SK-N-SH (cell line): ENCODE results near the gene HAAO. TPM values are rescaled to one million over a fixed set of nuclear protein-coding genes. Genes with fewer than 3 reads are reported as not detected.

ENCODE experiments used
- CTCF ChIA-PET: fragments of 300-600, 350-600 bp; formaldehyde crosslinking; extraction: SDS; loops from one replicate; lab custom pipeline; 2021; lab: Yijun Ruan, JAX
- POLR2A ChIA-PET: fragments of 350-600 bp; sonication (Branson Sonifier 250); formaldehyde crosslinking; extraction: SDS; loops from one replicate; lab custom pipeline; 2020; ENCODE audit warnings: antibody characterized with exemption, inconsistent platforms; lab: Yijun Ruan, JAX
- DNase-seq: peaks from one replicate; pipeline ENCODE4 v3.0.0; 2012
- H2AFZ ChIP-seq: fragments of 200-600 bp; sonication (generic); 2 replicates; pipeline ENCODE4 v1.8.1; 2016; ENCODE audit warnings: antibody characterized with exemption, mild to moderate bottlenecking, low read depth
- H3F3A ChIP-seq: fragments of 200-600 bp; sonication (generic); replicated peaks from 2 replicates; pipeline ENCODE3; 2016; ENCODE audit warnings: antibody characterized with exemption, mild to moderate bottlenecking; ENCODE audit not compliant: insufficient read depth
- H3K27ac ChIP-seq, 2 experiments: fragments of 200-500 bp in 1 of 2; fragments of 200-600 bp in 1 of 2; sonication (Bioruptor generic) in 1 of 2; sonication (generic), shearing (Covaris generic) in 1 of 2; 2 replicates each; pipeline versions ENCODE4 v1.5.1 to v1.6.1; 2014 to 2016; ENCODE audit warnings: low read depth in 2 of 2, inconsistent platforms in 1 of 2, low read length in 1 of 2, mild to moderate bottlenecking in 1 of 2, mixed read lengths in 1 of 2
- H3K27me3 ChIP-seq: fragments of 200-600 bp; sonication (generic), shearing (Covaris generic); 2 replicates; pipeline ENCODE4 v1.6.1; 2016; ENCODE audit warnings: mixed run types; ENCODE audit not compliant: insufficient read depth
- H3K36me3 ChIP-seq, 2 experiments: fragments of 200-500 bp in 1 of 2; fragments of 200-600 bp in 1 of 2; sonication (Bioruptor generic) in 1 of 2; sonication (generic) in 1 of 2; replicated peaks in 1 of 2; 2 replicates each; pipeline versions ENCODE3 to v1.5.1; 2014 to 2016; ENCODE audit warnings: low read length in 1 of 2, mild to moderate bottlenecking in 1 of 2; ENCODE audit not compliant: insufficient read depth in 2 of 2, control insufficient read depth in 1 of 2
- H3K4me1 ChIP-seq, 2 experiments: fragments of 200-500 bp in 1 of 2; fragments of 200-600 bp in 1 of 2; sonication (Bioruptor generic) in 1 of 2; sonication (generic), shearing (Covaris generic) in 1 of 2; 2 replicates each; pipeline versions ENCODE4 v1.5.1 to v1.6.1; 2014 to 2016; ENCODE audit warnings: low read depth in 1 of 2, low read length in 1 of 2, mixed run types in 1 of 2; ENCODE audit not compliant: insufficient read depth in 2 of 2, control insufficient read depth in 1 of 2
- H3K4me2 ChIP-seq: fragments of 200-600 bp; sonication (generic), shearing (Covaris generic); 2 replicates; pipeline ENCODE4 v1.6.1; 2017; ENCODE audit warnings: mixed run types
- H3K4me3 ChIP-seq, 2 experiments: fragments of 200-500 bp in 1 of 2; fragments of 200-600 bp in 1 of 2; sonication (Bioruptor generic) in 1 of 2; sonication (generic), shearing (Covaris generic) in 1 of 2; 2 replicates each; pipeline versions ENCODE4 v1.5.1 to v1.8.1; 2014 to 2016; ENCODE audit warnings: low read depth in 2 of 2, inconsistent platforms in 1 of 2, low read length in 1 of 2, mild to moderate bottlenecking in 1 of 2, mixed read lengths in 1 of 2, moderate library complexity in 1 of 2
- H3K79me2 ChIP-seq: fragments of 200-600 bp; sonication (generic); 2 replicates; pipeline ENCODE4 v1.8.1; 2017; ENCODE audit warnings: mild to moderate bottlenecking; ENCODE audit not compliant: insufficient read depth
- H3K9ac ChIP-seq: fragments of 200-600 bp; sonication (generic); 2 replicates; pipeline ENCODE4 v1.6.1; 2017; ENCODE audit warnings: mixed run types
- H3K9me2 ChIP-seq: fragments of 200-600 bp; sonication (generic); 2 replicates; pipeline ENCODE4 v1.6.1; 2017; ENCODE audit warnings: mixed run types
- H3K9me3 ChIP-seq: fragments of 200-600 bp; sonication (generic); 2 replicates; pipeline ENCODE4 v1.6.1; 2017; ENCODE audit warnings: mixed run types, mild to moderate bottlenecking, moderate library complexity
- H4K20me1 ChIP-seq: fragments of 200-600 bp; sonication (generic); 2 replicates; pipeline ENCODE4 v1.6.1; 2017; ENCODE audit warnings: mild to moderate bottlenecking, mixed run types; ENCODE audit not compliant: insufficient read depth
- CHD2 ChIP-seq: fragments of 150-350 bp; IDR thresholded peaks from 2 replicates; pipeline ENCODE4 v1.6.1; 2018; ENCODE audit warnings: low read length; ENCODE audit not compliant: partially characterized antibody
- FOSL2 ChIP-seq: IDR thresholded peaks from 2 replicates; pipeline ENCODE4 v1.4.0; 2012; ENCODE audit warnings: low read depth, mild to moderate bottlenecking, moderate library complexity, borderline replicate concordance
- FOXM1 ChIP-seq: IDR thresholded peaks from 2 replicates; pipeline ENCODE4 v1.4.0; 2012; ENCODE audit warnings: low read depth, mild to moderate bottlenecking
- IRF3 ChIP-seq: fragments of 150-350 bp; IDR thresholded peaks from 2 replicates; pipeline ENCODE4 v1.6.1; 2016; ENCODE audit warnings: mild to moderate bottlenecking, low read depth, low read length
- MAX ChIP-seq: IDR thresholded peaks from 2 replicates; pipeline ENCODE4 v1.4.0; 2012; ENCODE audit warnings: low read depth
- MXI1 ChIP-seq: IDR thresholded peaks from 2 replicates; pipeline ENCODE4 v1.6.1; 2012; ENCODE audit warnings: mild to moderate bottlenecking, low read depth, low read length, improper control_type of control experiment
- NFIC ChIP-seq: IDR thresholded peaks from 2 replicates; pipeline ENCODE4 v1.4.0; 2012; ENCODE audit warnings: borderline replicate concordance
- POLR2AphosphoS5 ChIP-seq: IDR thresholded peaks from 2 replicates; pipeline ENCODE4 v1.6.1; 2012; ENCODE audit warnings: low read depth, low read length
- RAD21 ChIP-seq: IDR thresholded peaks from 2 replicates; pipeline ENCODE4 v1.6.1; 2012; ENCODE audit warnings: mild to moderate bottlenecking, low read length
- RFX5 ChIP-seq: IDR thresholded peaks from 2 replicates; pipeline ENCODE4 v1.6.1; 2012; ENCODE audit warnings: mild to moderate bottlenecking, improper control_type of control experiment, low read length
- SMC3 ChIP-seq: IDR thresholded peaks from 2 replicates; pipeline ENCODE4 v1.6.1; 2012; ENCODE audit warnings: low read depth, low read length, improper control_type of control experiment
- TCF12 ChIP-seq: IDR thresholded peaks from 2 replicates; pipeline ENCODE4 v1.4.0; 2012
- TEAD4 ChIP-seq: IDR thresholded peaks from 2 replicates; pipeline ENCODE4 v1.4.0; 2012; ENCODE audit warnings: mild to moderate bottlenecking, borderline replicate concordance; ENCODE audit not compliant: insufficient read depth
- WGBS: methylation state at CpG from one replicate; pipeline ENCODE4 v1.1.6; 2017; ENCODE audit warnings: low lambda C conversion rate; 5-methylcytosine and 5-hydroxymethylcytosine counted together
- polyA plus RNA-seq, 3 experiments: library from polyadenylated mRNA; depleted of rRNA; stranded (reverse); fragments of >200 nt; gene quantifications; 2 replicates each; pipeline ENCODE4 v1.2.3, GENCODE V29; 2012
- TF ChIP-seq, protein P1 (sequence below): IDR thresholded peaks from 2 replicates; pipeline ENCODE4; 2012
- TF ChIP-seq, protein P2 (sequence below): fragments of 150-350 bp; IDR thresholded peaks from 2 replicates; pipeline ENCODE4 v1.6.1; 2017; ENCODE audit warnings: antibody characterized with exemption, low read length, low read depth, borderline replicate concordance
- TF ChIP-seq, protein P3 (sequence below): IDR thresholded peaks from 2 replicates; pipeline ENCODE4 v1.4.0; 2012; ENCODE audit warnings: low read depth, borderline replicate concordance
- TF ChIP-seq, protein P4 (sequence below): IDR thresholded peaks from 2 replicates; pipeline ENCODE4 v1.4.0; 2012; ENCODE audit warnings: low read depth, borderline replicate concordance

HAAO gene
- polyA plus RNA-seq, 1 of the 3 experiments (the other 2 are of a cell fraction): not detected

GRCh38 chr2:42722320-42723190 is 69.8 kb downstream of the HAAO start:
- Histone ChIP-seq H3K4me3 (no peak overlapping the region), H4K20me1 (no peaks in the 10 kb centered on the region), H3K9me3 (no peaks in the 10 kb centered on the region), H2AFZ (no peak overlapping the region), H3K36me3 (no peaks in the 10 kb centered on the region), H3K4me2 (no peak overlapping the region), H3K79me2 (no peaks in the 10 kb centered on the region), H3K4me1 (no peaks in the 10 kb centered on the region), H3F3A (no peaks in the 10 kb centered on the region), H3K9ac (no peak overlapping the region), H3K9me2 (no peaks in the 10 kb centered on the region), H3K27ac (peak overlapping the region in 1 of 2 experiments; percentile 42; a peak in 2 of 4 replicates)
- DNase-seq: no peak
- WGBS: 80% methylated on average over 7 of the region's 7 CpGs
- CTCF ChIA-PET: interaction anchor here (1.7 kb wide), 1 partner anchor 13 kb away, joined by 4 read pairs; no protein-coding TSS in a partner anchor
- TF ChIP-seq MAX (no peak), MXI1 (no peak), RAD21 (no peak), TEAD4 (no peak), FOSL2 (no peak), POLR2AphosphoS5 (no peak), IRF3 (no peak)
- TF ChIP-seq, protein P1, sequence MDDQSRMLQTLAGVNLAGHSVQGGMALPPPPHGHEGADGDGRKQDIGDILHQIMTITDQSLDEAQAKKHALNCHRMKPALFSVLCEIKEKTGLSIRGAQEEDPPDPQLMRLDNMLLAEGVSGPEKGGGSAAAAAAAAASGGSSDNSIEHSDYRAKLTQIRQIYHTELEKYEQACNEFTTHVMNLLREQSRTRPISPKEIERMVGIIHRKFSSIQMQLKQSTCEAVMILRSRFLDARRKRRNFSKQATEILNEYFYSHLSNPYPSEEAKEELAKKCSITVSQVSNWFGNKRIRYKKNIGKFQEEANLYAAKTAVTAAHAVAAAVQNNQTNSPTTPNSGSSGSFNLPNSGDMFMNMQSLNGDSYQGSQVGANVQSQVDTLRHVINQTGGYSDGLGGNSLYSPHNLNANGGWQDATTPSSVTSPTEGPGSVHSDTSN: no peak
- TF ChIP-seq, protein P2, sequence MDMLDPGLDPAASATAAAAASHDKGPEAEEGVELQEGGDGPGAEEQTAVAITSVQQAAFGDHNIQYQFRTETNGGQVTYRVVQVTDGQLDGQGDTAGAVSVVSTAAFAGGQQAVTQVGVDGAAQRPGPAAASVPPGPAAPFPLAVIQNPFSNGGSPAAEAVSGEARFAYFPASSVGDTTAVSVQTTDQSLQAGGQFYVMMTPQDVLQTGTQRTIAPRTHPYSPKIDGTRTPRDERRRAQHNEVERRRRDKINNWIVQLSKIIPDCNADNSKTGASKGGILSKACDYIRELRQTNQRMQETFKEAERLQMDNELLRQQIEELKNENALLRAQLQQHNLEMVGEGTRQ: no peak
- TF ChIP-seq, all 33 proteins: peak for 0
- POLR2A ChIA-PET: no interaction called here
- no peaks in the 10 kb centered on the region for H3K27me3 ChIP-seq

- WGBS: 97% methylated on average over 2 of the region's 2 CpGs
- no peaks in the 10 kb centered on the region for H4K20me1 ChIP-seq
- H3F3A ChIP-seq: no peaks in the 10 kb centered on the region
- no peaks in the 10 kb centered on the region for H3K79me2 ChIP-seq
- H2AFZ ChIP-seq: no peak overlapping the region
- H3K27me3 ChIP-seq: no peaks in the 10 kb centered on the region
- DNase-seq: no peak
- TF ChIP-seq NFIC: no peak
- TF ChIP-seq RFX5: no peak
- TF ChIP-seq, protein P3, sequence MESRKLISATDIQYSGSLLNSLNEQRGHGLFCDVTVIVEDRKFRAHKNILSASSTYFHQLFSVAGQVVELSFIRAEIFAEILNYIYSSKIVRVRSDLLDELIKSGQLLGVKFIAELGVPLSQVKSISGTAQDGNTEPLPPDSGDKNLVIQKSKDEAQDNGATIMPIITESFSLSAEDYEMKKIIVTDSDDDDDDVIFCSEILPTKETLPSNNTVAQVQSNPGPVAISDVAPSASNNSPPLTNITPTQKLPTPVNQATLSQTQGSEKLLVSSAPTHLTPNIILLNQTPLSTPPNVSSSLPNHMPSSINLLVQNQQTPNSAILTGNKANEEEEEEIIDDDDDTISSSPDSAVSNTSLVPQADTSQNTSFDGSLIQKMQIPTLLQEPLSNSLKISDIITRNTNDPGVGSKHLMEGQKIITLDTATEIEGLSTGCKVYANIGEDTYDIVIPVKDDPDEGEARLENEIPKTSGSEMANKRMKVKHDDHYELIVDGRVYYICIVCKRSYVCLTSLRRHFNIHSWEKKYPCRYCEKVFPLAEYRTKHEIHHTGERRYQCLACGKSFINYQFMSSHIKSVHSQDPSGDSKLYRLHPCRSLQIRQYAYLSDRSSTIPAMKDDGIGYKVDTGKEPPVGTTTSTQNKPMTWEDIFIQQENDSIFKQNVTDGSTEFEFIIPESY: no peak
- no peak for TF ChIP-seq TCF12
- no peak for TF ChIP-seq MXI1
- no peak for TF ChIP-seq SMC3
- no peak for TF ChIP-seq TEAD4
- TF ChIP-seq, protein P4, sequence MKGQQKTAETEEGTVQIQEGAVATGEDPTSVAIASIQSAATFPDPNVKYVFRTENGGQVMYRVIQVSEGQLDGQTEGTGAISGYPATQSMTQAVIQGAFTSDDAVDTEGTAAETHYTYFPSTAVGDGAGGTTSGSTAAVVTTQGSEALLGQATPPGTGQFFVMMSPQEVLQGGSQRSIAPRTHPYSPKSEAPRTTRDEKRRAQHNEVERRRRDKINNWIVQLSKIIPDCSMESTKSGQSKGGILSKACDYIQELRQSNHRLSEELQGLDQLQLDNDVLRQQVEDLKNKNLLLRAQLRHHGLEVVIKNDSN: no peak
- TF ChIP-seq FOXM1: no peak
- no peak for TF ChIP-seq IRF3
- TF ChIP-seq CHD2: no peak
- no peak for TF ChIP-seq POLR2AphosphoS5
- no peak overlapping the region for H3K4me2 ChIP-seq
- H3K9ac ChIP-seq: no peak overlapping the region
- no peaks in the 10 kb centered on the region for H3K36me3 ChIP-seq
- H3K27ac ChIP-seq: peak overlapping the region in 1 of 2 experiments; percentile 42; a peak in 2 of 4 replicates
- POLR2A ChIA-PET: no interaction called here
- no peaks in the 10 kb centered on the region for H3K9me2 ChIP-seq
- H3K4me1 ChIP-seq: no peaks in the 10 kb centered on the region
- H3K9me3 ChIP-seq: no peaks in the 10 kb centered on the region
- CTCF ChIA-PET: interaction anchor here (1.7 kb wide), 1 partner anchor 12 kb away, joined by 4 read pairs; no protein-coding TSS in a partner anchor
- no peak overlapping the region for H3K4me3 ChIP-seq
Measured at GRCh38 chr2:42721898-42722297, 70.5 kb downstream of the HAAO start.
